Uterus (tissue), 2 donors: Measurements from ENCODE around the gene CD1C.

ENCODE experiments used
- POLR2A ChIP-seq, 2 donors: fragments of 450-650 bp; IDR thresholded peaks; one replicate each; pipeline ENCODE4 v1.6.1; 2016; ENCODE audit warnings: antibody characterized with exemption in 2 of 2, mild to moderate bottlenecking in 1 of 2, moderate library complexity in 1 of 2
- TF ChIP-seq, protein P1 (sequence below), 4 experiments: fragments of 200-600 bp in 2 of 4; fragments of 450-650 bp in 2 of 4; sonication (generic) in 2 of 4; IDR thresholded peaks; one replicate each; pipeline ENCODE4 v1.5.1; 2016 to 2019; ENCODE audit warnings: antibody characterized with exemption in 4 of 4, mild to moderate bottlenecking in 2 of 4, moderate library complexity in 1 of 4

GRCh38 chr1:158311066-158311465 lies 21.3 kb downstream of the CD1C start:
- TF ChIP-seq, protein P1, sequence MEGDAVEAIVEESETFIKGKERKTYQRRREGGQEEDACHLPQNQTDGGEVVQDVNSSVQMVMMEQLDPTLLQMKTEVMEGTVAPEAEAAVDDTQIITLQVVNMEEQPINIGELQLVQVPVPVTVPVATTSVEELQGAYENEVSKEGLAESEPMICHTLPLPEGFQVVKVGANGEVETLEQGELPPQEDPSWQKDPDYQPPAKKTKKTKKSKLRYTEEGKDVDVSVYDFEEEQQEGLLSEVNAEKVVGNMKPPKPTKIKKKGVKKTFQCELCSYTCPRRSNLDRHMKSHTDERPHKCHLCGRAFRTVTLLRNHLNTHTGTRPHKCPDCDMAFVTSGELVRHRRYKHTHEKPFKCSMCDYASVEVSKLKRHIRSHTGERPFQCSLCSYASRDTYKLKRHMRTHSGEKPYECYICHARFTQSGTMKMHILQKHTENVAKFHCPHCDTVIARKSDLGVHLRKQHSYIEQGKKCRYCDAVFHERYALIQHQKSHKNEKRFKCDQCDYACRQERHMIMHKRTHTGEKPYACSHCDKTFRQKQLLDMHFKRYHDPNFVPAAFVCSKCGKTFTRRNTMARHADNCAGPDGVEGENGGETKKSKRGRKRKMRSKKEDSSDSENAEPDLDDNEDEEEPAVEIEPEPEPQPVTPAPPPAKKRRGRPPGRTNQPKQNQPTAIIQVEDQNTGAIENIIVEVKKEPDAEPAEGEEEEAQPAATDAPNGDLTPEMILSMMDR (IDR thresholded peaks at IDR 0.05) = no peak
- TF ChIP-seq POLR2A (IDR thresholded peaks at IDR 0.05) = no peak
